ENCODE results near the gene LRRC8D. TPM values are rescaled to one million over a fixed set of nuclear protein-coding genes. Genes with fewer than 3 reads are reported as not detected.

Gene LRRC8D
- total RNA-seq, 1 experiment from 2014 or later = 15.0 TPM

- no peak overlapping the region for H3K4me2 ChIP-seq (ENCODE audit: low read length)
- H3K9ac ChIP-seq (ENCODE audit: low read length) = no peak overlapping the region
- TF ChIP-seq EZH2 (IDR thresholded peaks at IDR 0.05) = no peak
- intact Hi-C loops (cut with micrococcal nuclease) = no loop called here
- no peaks in the 10 kb centered on the region; a peak in 1 of 4 replicates for H3K4me1 ChIP-seq (ENCODE audit: control insufficient read depth in 1 of 2, insufficient read depth in 2 of 2, low read length in 2 of 2)
- no peaks in the 10 kb centered on the region for H3K9me3 ChIP-seq (ENCODE audit: control insufficient read depth in 1 of 2, insufficient read depth in 1 of 2, low read depth in 1 of 2, low read length in 2 of 2)
- POLR2A ChIA-PET = no interaction called here
- H3K36me3 ChIP-seq (ENCODE audit: control insufficient read depth in 1 of 2, insufficient read depth in 2 of 2, low read length in 2 of 2) = no peaks in the 10 kb centered on the region
- H3K27me3 ChIP-seq (ENCODE audit: insufficient read depth, low read length) = no peaks in the 10 kb centered on the region
- H3K4me3 ChIP-seq (replicated peaks in 1 of 2; ENCODE audit: low read depth in 1 of 2, low read length in 2 of 2) = no peak overlapping the region
- DNase-seq (ENCODE audit: low read depth, low spot score) = no peak
- H3K27ac ChIP-seq (ENCODE audit: low read depth, low read length) = no peak overlapping the region
- CTCF ChIA-PET = interaction anchor here (1.4 kb wide), 1 partner anchor 209 kb away, joined by 4 read pairs; no protein-coding TSS in a partner anchor
- BruUV-seq (replicated peaks) = no TSS peak
- ATAC-seq = no peak
- H3K9me2 ChIP-seq (ENCODE audit: insufficient read depth) = no peaks in the 10 kb centered on the region
- RAD21 ChIA-PET (ENCODE audit: low non-redundant PET in 1 of 2, low total read pairs in 2 of 2, uncharacterized antibody in 2 of 2, unreplicated experiment in 2 of 2) = no interaction called here
- H2AFZ ChIP-seq (ENCODE audit: low read depth, low read length, poor library complexity, severe bottlenecking) = no peak overlapping the region
- no peaks in the 10 kb centered on the region for H4K20me1 ChIP-seq (ENCODE audit: insufficient read depth)
- H3K79me2 ChIP-seq (ENCODE audit: insufficient read depth, low read length) = no peaks in the 10 kb centered on the region
These were observed 41.5 kb upstream of the LRRC8D start for GRCh38 chr1:89779151-89779940.

GRCh38 chr1:89780721-89781120 lies 40.1 kb upstream of the LRRC8D start:
- TF ChIP-seq EGR1 (IDR thresholded peaks at IDR 0.05; ENCODE audit: low read depth) (no peak), CBX3 (IDR thresholded peaks at IDR 0.05; ENCODE audit: low read depth) (0 out of 2 replicates have a peak, but pooled peaks have one; percentile 16), CTCF (IDR thresholded peaks at IDR 0.05 in 2 of 3, conservative IDR thresholded peaks at IDR 0.05 in 1 of 3; ENCODE audit: borderline replicate concordance in 1 of 3, insufficient read depth in 1 of 3, low read depth in 2 of 3, low read length in 2 of 3) (peak; percentile 29 to 61 (median 54); a peak in 5 of 6 replicates), RAD21 (IDR thresholded peaks at IDR 0.05; ENCODE audit: low read depth) (peak; percentile 77), SRF (IDR thresholded peaks at IDR 0.05; ENCODE audit: low read depth) (no peak)
- H3K27ac ChIP-seq (ENCODE audit: low read depth, low read length) = no peak overlapping the region
- peak; percentile 92 for ATAC-seq

More at GRCh38 chr1:89780721-89781120, 40.1 kb upstream of the LRRC8D start:
- no TSS peak for BruUV-seq (replicated peaks)
- DNase-seq (ENCODE audit: low read depth, low spot score) = peak; percentile 39
- H3K4me3 ChIP-seq (replicated peaks in 1 of 2; ENCODE audit: low read depth in 1 of 2, low read length in 2 of 2) = no peak overlapping the region
- H3K79me2 ChIP-seq (ENCODE audit: insufficient read depth, low read length) = no peaks in the 10 kb centered on the region
- no peaks in the 10 kb centered on the region for H4K20me1 ChIP-seq (ENCODE audit: insufficient read depth)
- CTCF ChIA-PET = interaction anchor here (0.8 to 1.4 kb wide), 5 partner anchors 14 to 327 kb away, joined by 3 to 4 read pairs (median 4); no protein-coding TSS in a partner anchor
- H3K9ac ChIP-seq (ENCODE audit: low read length) = no peak overlapping the region
- H3K4me2 ChIP-seq (ENCODE audit: low read length) = no peak overlapping the region
- POLR2A ChIA-PET = no interaction called here
- H3K36me3 ChIP-seq (ENCODE audit: control insufficient read depth in 1 of 2, insufficient read depth in 2 of 2, low read length in 2 of 2) = no peaks in the 10 kb centered on the region
- H3K4me1 ChIP-seq (ENCODE audit: control insufficient read depth in 1 of 2, insufficient read depth in 2 of 2, low read length in 2 of 2) = no peaks in the 10 kb centered on the region; a peak in 1 of 4 replicates
- H3K9me3 ChIP-seq (ENCODE audit: control insufficient read depth in 1 of 2, insufficient read depth in 1 of 2, low read depth in 1 of 2, low read length in 2 of 2) = no peaks in the 10 kb centered on the region
- intact Hi-C loops (cut with micrococcal nuclease) = loop anchor here (1.0 to 5.0 kb wide), 2 partner anchors 207 to 332 kb away; no protein-coding TSS in a partner anchor
- no peak overlapping the region for H2AFZ ChIP-seq (ENCODE audit: low read depth, low read length, poor library complexity, severe bottlenecking)
- RAD21 ChIA-PET (ENCODE audit: low non-redundant PET in 1 of 2, low total read pairs in 2 of 2, uncharacterized antibody in 2 of 2, unreplicated experiment in 2 of 2) = interaction anchor here (0.7 kb wide), 4 partner anchors 173 to 331 kb away, joined by 3 read pairs; no protein-coding TSS in a partner anchor
- no peaks in the 10 kb centered on the region for H3K27me3 ChIP-seq (ENCODE audit: insufficient read depth, low read length)
- H3K9me2 ChIP-seq (ENCODE audit: insufficient read depth) = no peaks in the 10 kb centered on the region

All from HCT116 (cell line).